Erythroblast (primary cell): ENCODE measurements around the gene PRICKLE4.
A peak's percentile ranks its signal among the peaks of the same experiment; 100 is the strongest.

Experiments
- GATA1 ChIP-seq: IDR thresholded peaks from 2 replicates; pipeline ENCODE4 v1.6.1; 2011; ENCODE audit warnings: low read depth, mild to moderate bottlenecking, control low read depth, low read length, moderate library complexity
- POLR2A ChIP-seq: IDR thresholded peaks from 2 replicates; pipeline ENCODE4 v1.6.1; 2011; ENCODE audit warnings: mild to moderate bottlenecking, low read length

DNA sequence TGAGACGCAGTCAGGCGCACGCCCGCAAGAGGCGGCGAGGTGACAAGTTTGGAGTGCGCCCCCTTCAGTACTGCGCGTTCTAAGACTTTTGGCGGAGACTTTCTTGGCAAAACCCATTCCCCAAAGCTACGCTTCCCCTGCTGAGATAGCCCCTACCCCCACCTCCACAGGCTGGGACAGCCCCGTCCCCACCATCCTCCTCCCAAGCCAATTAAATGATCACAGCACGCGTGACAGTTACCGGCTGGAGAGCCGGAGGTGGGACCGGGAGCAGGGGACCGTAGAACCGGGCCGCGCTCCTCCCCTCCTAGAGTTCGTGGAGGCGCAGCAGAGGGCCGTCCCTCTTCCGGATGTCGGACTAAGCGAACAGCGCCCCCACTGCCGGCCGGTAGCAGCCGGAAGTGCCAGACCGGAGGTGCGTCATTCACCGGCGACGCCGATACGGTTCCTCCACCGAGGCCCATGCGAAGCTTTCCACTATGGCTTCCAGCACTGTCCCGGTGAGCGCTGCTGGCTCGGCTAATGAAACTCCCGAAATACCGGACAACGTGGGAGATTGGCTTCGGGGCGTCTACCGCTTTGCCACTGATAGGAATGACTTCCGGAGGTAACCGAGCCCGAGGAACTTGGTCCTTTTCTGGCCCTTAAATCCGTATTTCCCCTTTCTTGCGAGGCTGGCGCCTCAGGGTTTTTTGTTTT, 6.8 kb downstream of the PRICKLE4 start, which contains the start of gene TOMM6:
- TF ChIP-seq POLR2A (peak; percentile 93), GATA1 (no peak)
